T-helper 2 cell treated with Interferon-gamma antibody and Interleukin-4, amounts not matched to agents 100 ng/mL and 5 ng/mL, for 36 hours (primary cell): ENCODE data around the gene RHEB. TPM values are rescaled to one million over a fixed set of nuclear protein-coding genes. Genes with fewer than 3 reads are reported as not detected.
"Not testable (repeated sequence)": the region's sequence is repeated elsewhere in the genome, so short reads cannot be mapped to it uniquely, and the experiment has no call there.

Source experiments
- intact Hi-C: fragments of 100-400 bp; cut with micrococcal nuclease; formaldehyde crosslinking; loops from one replicate; pipeline ENCODE4 v1.15.1; 2023
- total RNA-seq: library from RNA; stranded (reverse); gene quantifications from 2 replicates; pipeline ENCODE4 v1.2.3, GENCODE V29; 2022

RHEB gene
- total RNA-seq, result 68.3 and 71.1 TPM in 2 replicates

DNA sequence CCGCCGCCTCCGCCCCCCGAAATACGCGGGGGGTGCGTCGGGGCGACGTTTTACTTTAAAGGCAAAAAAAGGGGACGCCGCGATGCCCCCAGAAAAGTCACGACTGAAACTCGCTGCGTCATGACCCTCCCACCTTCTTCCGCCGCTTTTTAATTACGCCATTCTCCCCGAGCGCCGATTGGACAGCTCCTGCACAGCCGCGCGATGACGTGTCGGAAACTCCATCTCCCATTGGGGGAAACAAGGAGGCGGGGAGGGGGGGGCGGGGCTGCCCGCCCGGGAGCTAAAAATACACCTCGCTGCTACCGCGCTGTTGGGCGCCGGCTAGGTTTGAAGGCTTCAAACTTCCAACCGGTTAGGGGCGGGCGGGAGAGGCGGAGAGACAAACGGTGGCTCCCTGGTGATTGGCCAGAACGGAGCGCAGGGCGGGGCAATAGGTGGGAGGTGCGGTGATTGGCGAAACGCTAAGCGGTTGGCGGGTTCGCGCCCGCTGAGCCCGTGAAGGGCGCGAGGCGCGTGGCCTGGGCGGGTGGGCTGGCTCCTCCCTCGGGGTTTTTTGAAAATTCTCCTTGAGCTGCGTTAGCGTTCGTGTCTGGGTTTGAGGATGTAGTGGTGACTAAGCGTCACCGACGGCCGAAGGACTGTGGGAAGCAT lies at the start of gene RHEB:
Gene RHEB, minus strand, starts transcription at position 131 of the 654 bp plus-strand sequence. CDS start 384 bp downstream, outside the sequence.
- intact Hi-C loops, result loop anchor here (1.0 to 5.0 kb wide), 8 partner anchors 48 to 505 kb away; partner anchors contain the start of genes ABCF2, GALNT11 and TMUB1

- intact Hi-C loops, result no loop called here
Measured at GRCh38 chr7:151566897-151567320, 47.2 kb upstream of the RHEB start.

DNA sequence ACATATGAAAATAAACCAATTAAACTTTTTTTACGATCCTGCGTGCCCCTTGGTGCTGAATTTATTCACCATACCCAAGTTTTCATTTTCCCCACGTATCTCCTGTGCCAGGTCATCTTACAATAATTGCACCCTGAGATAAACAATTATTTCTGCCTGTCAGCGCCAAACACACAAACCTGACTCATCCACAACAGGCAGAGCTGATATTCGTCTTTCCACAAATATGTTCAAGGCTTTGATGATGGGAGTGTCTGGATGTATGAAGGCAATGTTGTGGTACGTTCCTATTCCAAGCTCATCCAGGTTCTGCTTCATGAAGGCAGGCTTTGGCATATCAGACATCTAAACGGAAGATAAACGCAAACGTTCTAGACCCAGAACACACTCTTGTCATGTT lies 45.8 kb upstream of the RHEB start:
- intact Hi-C loops, result no loop called here

- intact Hi-C loops, result no loop called here
Measured at GRCh38 chr7:151560243-151560642, 40.5 kb upstream of the RHEB start.

- intact Hi-C loops, result no loop called here
Measured at GRCh38 chr7:151559557-151560183, 40.0 kb upstream of the RHEB start.

DNA sequence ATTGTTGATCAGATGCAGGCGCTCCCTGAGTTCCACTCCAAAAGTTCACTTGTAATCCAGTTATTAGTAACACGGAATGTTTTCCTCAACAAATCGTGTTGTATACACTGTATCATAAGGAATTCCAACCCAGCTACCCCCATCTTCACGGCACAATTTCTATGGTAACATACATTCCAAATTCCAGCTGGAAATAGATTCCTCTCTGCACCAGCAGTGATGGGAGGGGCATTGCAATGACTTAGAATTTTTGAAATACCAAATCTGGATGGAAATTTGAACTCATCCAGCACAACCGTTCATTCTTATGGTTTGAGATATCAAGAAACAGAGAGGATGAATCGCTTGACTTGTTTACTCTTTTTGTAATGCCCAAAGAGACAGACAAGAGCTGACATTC lies 38.9 kb upstream of the RHEB start:
- intact Hi-C loops, result no loop called here

GRCh38 chr7:151556592-151556991 lies 36.9 kb upstream of the RHEB start:
- intact Hi-C loops, result no loop called here

- intact Hi-C loops, result no loop called here
Measured at GRCh38 chr7:151553356-151553755, 33.7 kb upstream of the RHEB start.

GRCh38 chr7:151552352-151553028 lies 32.8 kb upstream of the RHEB start:
- intact Hi-C loops, result no loop called here

GRCh38 chr7:151551820-151552219 lies 32.1 kb upstream of the RHEB start:
- intact Hi-C loops, result no loop called here

DNA sequence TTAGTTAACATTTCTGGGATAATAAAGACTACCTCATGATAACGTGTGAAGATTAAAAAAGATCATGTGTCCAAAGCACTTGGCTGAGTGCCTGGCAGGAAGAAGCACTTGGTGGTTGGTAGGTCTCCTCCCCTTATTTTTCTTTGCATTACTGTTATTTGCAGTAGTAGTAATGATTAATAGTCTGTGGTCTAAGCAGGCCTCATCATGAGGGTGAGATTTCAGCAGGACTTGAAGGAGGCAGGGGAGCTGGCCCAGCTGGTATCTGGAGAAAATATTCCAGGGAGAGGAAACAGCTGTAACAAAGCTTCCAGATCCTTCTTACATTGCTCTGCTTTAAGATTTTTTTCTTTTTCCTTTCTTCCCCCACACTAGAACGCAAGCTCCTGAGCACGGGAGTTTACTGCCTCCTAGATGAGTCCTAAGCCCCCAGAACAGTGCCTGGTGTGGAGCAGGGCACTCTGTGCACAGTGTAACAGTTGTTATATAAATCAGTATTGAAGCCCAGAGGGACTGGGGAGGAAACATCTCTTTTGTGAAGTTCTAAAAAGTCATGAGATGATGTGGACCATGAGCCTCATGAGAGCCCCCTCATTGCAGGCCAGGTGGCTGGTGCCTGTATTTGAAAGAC lies 31.1 kb upstream of the RHEB start:
- intact Hi-C loops, result no loop called here

GRCh38 chr7:151549644-151550043 lies 29.9 kb upstream of the RHEB start:
- intact Hi-C loops, result no loop called here

GRCh38 chr7:151549083-151549482 lies 29.4 kb upstream of the RHEB start:
- intact Hi-C loops, result no loop called here

DNA sequence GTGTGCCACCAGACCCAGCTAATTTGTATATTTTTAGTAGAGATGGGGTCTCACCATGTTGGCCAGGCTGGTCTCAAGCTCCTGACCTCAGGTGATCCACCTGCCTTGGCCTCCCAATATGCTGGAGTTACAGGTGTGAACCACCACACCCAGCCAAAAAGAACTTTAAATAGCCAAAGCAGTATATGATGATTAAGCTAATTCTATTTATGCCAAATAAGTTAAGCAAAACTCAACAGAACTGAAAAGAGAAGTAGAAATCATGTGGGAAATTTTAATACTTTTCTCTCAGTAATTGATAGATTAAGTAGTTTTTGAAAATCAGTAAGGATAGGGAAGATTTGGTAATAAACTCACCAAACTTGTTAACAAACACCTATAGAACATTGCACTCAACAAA lies 24.5 kb upstream of the RHEB start:
- intact Hi-C loops, result no loop called here

GRCh38 chr7:151542606-151543130 lies 23.0 kb upstream of the RHEB start:
- intact Hi-C loops, result no loop called here

- intact Hi-C loops, result no loop called here
Measured at GRCh38 chr7:151541709-151542499, 22.2 kb upstream of the RHEB start.

GRCh38 chr7:151540146-151540545 lies 20.5 kb upstream of the RHEB start:
- intact Hi-C loops, result no loop called here

- intact Hi-C loops, result no loop called here
Measured at GRCh38 chr7:151539088-151539671, 19.5 kb upstream of the RHEB start.

DNA sequence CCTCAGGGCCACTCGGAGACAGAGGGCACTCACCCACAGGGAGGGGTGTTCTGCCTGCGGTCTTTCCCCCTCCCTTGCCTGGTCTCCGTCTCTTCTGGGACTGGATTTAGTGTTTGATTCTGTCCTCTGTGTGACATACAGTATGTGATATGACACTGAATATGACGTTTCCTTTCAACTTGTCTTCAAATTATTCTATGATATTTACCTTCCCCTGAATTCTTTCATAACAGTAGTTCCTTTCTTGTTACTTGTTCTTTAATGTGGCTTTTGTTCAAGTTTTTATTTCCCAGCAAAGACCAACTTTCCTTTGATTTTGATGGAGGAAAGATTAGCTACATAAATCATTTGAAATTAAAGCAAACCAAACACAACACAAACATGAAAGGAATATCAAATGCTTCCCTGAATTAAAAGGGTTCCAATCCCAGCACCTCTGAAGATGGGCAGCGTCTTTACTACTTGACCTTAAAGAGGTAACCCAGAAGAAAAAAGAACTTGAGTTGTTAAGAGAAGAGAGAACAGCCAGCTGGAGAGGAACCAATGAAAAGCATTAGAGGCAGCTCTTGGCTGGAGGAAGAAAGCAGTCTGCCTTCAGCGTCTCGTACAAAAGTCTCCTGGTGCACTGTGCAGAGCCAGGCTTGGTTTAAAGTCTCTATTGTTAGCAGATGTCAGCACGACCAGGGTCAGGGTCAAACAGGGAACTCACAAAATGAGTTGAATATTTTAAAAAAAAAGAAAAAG lies 18.3 kb upstream of the RHEB start:
- intact Hi-C loops, result no loop called here

DNA sequence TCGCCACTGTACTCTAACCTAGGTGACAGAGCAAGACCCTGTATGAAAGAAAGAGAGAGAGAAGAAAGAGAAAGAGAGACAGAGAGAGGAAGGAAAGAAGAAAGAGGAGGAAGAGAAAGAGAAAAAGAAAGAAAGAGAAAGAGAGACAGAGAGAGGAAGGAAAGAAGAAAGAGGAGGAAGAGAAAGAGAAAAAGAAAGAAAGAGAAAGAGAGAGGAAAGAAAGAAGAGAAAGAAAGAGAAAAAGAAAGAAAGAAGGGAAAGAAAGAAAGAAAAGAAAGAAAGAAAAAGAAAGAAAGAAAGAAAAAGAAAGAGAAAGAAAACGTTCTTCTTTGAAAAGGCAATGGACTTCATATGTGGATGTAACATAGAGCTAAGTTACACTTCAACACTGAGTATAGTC lies 16.5 kb upstream of the RHEB start:
- intact Hi-C loops, result not testable (repeated sequence)
